Activated CD8-positive, alpha-beta memory T cell treated with anti-CD3 and anti-CD28 coated beads for 36 hours (primary cell): Measurements from ENCODE around the gene NT5DC1. TPM values are rescaled to one million over a fixed set of nuclear protein-coding genes. Genes with fewer than 3 reads are reported as not detected.

ENCODE experiments used
- CTCF ChIA-PET: fragments of 350-600 bp; sonication (Branson Sonifier 250); formaldehyde crosslinking; loops from one replicate; lab custom pipeline; 2021; ENCODE audit warnings: antibody characterized with exemption; lab: Charles Lee
- POLR2A ChIA-PET: fragments of 350-600 bp; sonication (Branson Sonifier 250); formaldehyde crosslinking; loops from one replicate; lab custom pipeline; 2021; ENCODE audit warnings: antibody characterized with exemption; lab: Charles Lee
- total RNA-seq, 2 experiments: library from RNA; stranded (reverse); gene quantifications; one replicate each; pipeline ENCODE4 v1.2.3, GENCODE V29; 2021

The NT5DC1 gene
- total RNA-seq, 2 experiments from 2014 or later, result 43.1 to 44.7 TPM

GRCh38 chr6:116170358-116171057 is 69.9 kb downstream of the NT5DC1 start:
- CTCF ChIA-PET, result no interaction called here
- POLR2A ChIA-PET, result no interaction called here

GRCh38 chr6:116173928-116174327 is 73.3 kb downstream of the NT5DC1 start:
- CTCF ChIA-PET, result no interaction called here

GRCh38 chr6:116175344-116175743 is 74.7 kb downstream of the NT5DC1 start:
- POLR2A ChIA-PET, result no interaction called here
- CTCF ChIA-PET, result no interaction called here

More at GRCh38 chr6:116173928-116174327, 73.3 kb downstream of the NT5DC1 start:
- POLR2A ChIA-PET, result no interaction called here

GRCh38 chr6:116176596-116176995 is 75.9 kb downstream of the NT5DC1 start:
- ChIA-PET POLR2A (no interaction called here), CTCF (no interaction called here)

GRCh38 chr6:116180375-116180774 is 79.7 kb downstream of the NT5DC1 start:
- CTCF ChIA-PET, result no interaction called here
- POLR2A ChIA-PET, result no interaction called here

- ChIA-PET POLR2A (interaction anchor here (0.6 kb wide), 1 partner anchor 1260 kb away, joined by 3 read pairs; no protein-coding TSS in a partner anchor), CTCF (interaction anchor here (0.5 kb wide), 1 partner anchor 375 kb away, joined by 4 read pairs; no protein-coding TSS in a partner anchor)
Measured at GRCh38 chr6:116189472-116189871, 88.8 kb downstream of the NT5DC1 start.

- CTCF ChIA-PET, result no interaction called here
- POLR2A ChIA-PET, result no interaction called here
Measured at GRCh38 chr6:116190550-116190949, 89.9 kb downstream of the NT5DC1 start.

GRCh38 chr6:116191881-116192280 is 91.2 kb downstream of the NT5DC1 start:
- CTCF ChIA-PET, result no interaction called here
- POLR2A ChIA-PET, result no interaction called here

- ChIA-PET CTCF (no interaction called here), POLR2A (no interaction called here)
Measured at GRCh38 chr6:116192786-116193185, 92.1 kb downstream of the NT5DC1 start.

- CTCF ChIA-PET, result no interaction called here
Measured at GRCh38 chr6:116196841-116197240, 96.2 kb downstream of the NT5DC1 start.

GRCh38 chr6:116200619-116201249 is 100.1 kb downstream of the NT5DC1 start:
- CTCF ChIA-PET, result no interaction called here
- POLR2A ChIA-PET, result no interaction called here

More at GRCh38 chr6:116196841-116197240, 96.2 kb downstream of the NT5DC1 start:
- POLR2A ChIA-PET, result no interaction called here

GRCh38 chr6:116201538-116201937 is 100.9 kb downstream of the NT5DC1 start:
- ChIA-PET POLR2A (no interaction called here), CTCF (no interaction called here)

- ChIA-PET POLR2A (no interaction called here), CTCF (no interaction called here)
Measured at GRCh38 chr6:116205281-116205680, 104.6 kb downstream of the NT5DC1 start.

- ChIA-PET CTCF (no interaction called here), POLR2A (no interaction called here)
Measured at GRCh38 chr6:116206231-116206903, 105.7 kb downstream of the NT5DC1 start.

GRCh38 chr6:116208056-116208785 is 107.6 kb downstream of the NT5DC1 start:
- ChIA-PET CTCF (interaction anchor here (0.6 kb wide), 1 partner anchor 437 kb away, joined by 3 read pairs; no protein-coding TSS in a partner anchor), POLR2A (no interaction called here)

GRCh38 chr6:116210316-116210715 is 109.7 kb downstream of the NT5DC1 start:
- ChIA-PET CTCF (no interaction called here), POLR2A (no interaction called here)

GRCh38 chr6:116210750-116211425 is 110.2 kb downstream of the NT5DC1 start:
- CTCF ChIA-PET, result no interaction called here
- POLR2A ChIA-PET, result no interaction called here

- CTCF ChIA-PET, result no interaction called here
- POLR2A ChIA-PET, result no interaction called here
Measured at GRCh38 chr6:116214681-116215080, 114.0 kb downstream of the NT5DC1 start.

GRCh38 chr6:116215414-116215813 is 114.8 kb downstream of the NT5DC1 start:
- CTCF ChIA-PET, result no interaction called here
- POLR2A ChIA-PET, result no interaction called here
